A172 (cell line): Measurements from ENCODE around the gene CEACAM5. TPM values are rescaled to one million over a fixed set of nuclear protein-coding genes. Genes with fewer than 3 reads are reported as not detected.

Experiments used
- total RNA-seq: library from RNA; depleted of rRNA; stranded (reverse); fragments of >200 nt; shearing (Covaris generic); gene quantifications from 2 replicates; pipeline ENCODE4 v1.2.3, GENCODE V29; 2014; rRNA removed

Gene CEACAM5
- total RNA-seq, 1 experiment from 2014 or later, result not detected

Other genes starting within 250 kb of the CEACAM5 start
- gene CEACAM21, start 132.5 kb upstream of the CEACAM5 start, total RNA-seq, result not detected in 2 replicates
- not detected in 2 replicates for gene CEACAM4, start 81.6 kb upstream of the CEACAM5 start, total RNA-seq
- not detected in 2 replicates for gene CEACAM7, start 20.4 kb upstream of the CEACAM5 start, total RNA-seq
- not detected in 2 replicates for gene CEACAM6, start 46.9 kb downstream of the CEACAM5 start, total RNA-seq
- gene CEACAM3, start 88.0 kb downstream of the CEACAM5 start, total RNA-seq, result not detected in 2 replicates
- gene LYPD4, start 136.1 kb downstream of the CEACAM5 start, total RNA-seq, result not detected in 2 replicates
- gene DMRTC2, start 136.4 kb downstream of the CEACAM5 start, total RNA-seq, result not detected in 2 replicates
- 1,133 and 1,859 TPM in 2 replicates for gene RPS19, start 151.6 kb downstream of the CEACAM5 start, total RNA-seq
- not detected in 2 replicates for gene CD79A, start 168.7 kb downstream of the CEACAM5 start, total RNA-seq
- gene ARHGEF1, start 174.6 kb downstream of the CEACAM5 start, total RNA-seq, result 72.5 and 108 TPM in 2 replicates
- gene ERFL, start 219.8 kb downstream of the CEACAM5 start, total RNA-seq, result 0.07 and 0.47 TPM in 2 replicates